NB4 (cell line): ENCODE measurements around the gene CAB39L.

ENCODE experiments used
- DNase-seq: peaks from one replicate; pipeline ENCODE4 v3.0.0; 2010; ENCODE audit warnings: low read depth
- H3K4me3 ChIP-seq: one replicate; pipeline ENCODE4 v1.5.1; 2011; ENCODE audit warnings: mild to moderate bottlenecking, low read depth, low read length, moderate library complexity
- MYC ChIP-seq: IDR thresholded peaks from 2 replicates; pipeline ENCODE4 v1.6.1; 2011; ENCODE audit warnings: low read depth, low read length
- POLR2A ChIP-seq: IDR thresholded peaks from 2 replicates; pipeline ENCODE4 v1.6.1; 2011; ENCODE audit warnings: mild to moderate bottlenecking; ENCODE audit not compliant: insufficient read length; ENCODE audit errors: extremely low read depth
- TF ChIP-seq, protein P1 (sequence below): IDR thresholded peaks from one replicate; pipeline ENCODE4 v1.5.1; 2012; ENCODE audit warnings: low read depth, low read length
- TF ChIP-seq, protein P2 (sequence below): IDR thresholded peaks from 2 replicates; pipeline ENCODE4 v1.6.1; 2011; ENCODE audit warnings: low read depth, low read length

The CAB39L gene

DNA sequence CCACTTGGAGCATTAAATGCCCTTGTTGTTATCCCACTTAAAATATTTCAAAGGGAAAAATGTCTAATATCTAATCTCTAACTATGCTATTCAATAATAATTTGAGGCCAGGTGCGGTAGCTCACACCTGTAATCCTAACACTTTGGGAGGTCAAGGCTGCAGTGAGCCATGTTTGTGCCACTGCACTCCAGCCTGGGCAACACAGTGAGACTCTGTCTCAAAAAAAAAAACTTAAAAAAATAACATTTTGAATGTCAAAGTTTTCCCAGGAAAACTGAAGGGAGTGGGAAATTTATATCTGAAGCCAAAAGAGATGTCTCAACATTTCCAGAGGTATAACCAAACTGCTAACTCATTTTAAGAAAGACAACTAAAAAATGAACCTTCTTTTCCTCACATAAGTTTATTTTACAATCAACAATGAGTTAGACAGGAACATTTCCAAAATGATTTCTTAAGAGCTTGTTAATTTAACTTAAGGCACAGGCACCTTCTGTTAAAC is 47.9 kb downstream of the CAB39L start:
- TF ChIP-seq POLR2A (no peak), MYC (no peak)
- TF ChIP-seq, protein P1, sequence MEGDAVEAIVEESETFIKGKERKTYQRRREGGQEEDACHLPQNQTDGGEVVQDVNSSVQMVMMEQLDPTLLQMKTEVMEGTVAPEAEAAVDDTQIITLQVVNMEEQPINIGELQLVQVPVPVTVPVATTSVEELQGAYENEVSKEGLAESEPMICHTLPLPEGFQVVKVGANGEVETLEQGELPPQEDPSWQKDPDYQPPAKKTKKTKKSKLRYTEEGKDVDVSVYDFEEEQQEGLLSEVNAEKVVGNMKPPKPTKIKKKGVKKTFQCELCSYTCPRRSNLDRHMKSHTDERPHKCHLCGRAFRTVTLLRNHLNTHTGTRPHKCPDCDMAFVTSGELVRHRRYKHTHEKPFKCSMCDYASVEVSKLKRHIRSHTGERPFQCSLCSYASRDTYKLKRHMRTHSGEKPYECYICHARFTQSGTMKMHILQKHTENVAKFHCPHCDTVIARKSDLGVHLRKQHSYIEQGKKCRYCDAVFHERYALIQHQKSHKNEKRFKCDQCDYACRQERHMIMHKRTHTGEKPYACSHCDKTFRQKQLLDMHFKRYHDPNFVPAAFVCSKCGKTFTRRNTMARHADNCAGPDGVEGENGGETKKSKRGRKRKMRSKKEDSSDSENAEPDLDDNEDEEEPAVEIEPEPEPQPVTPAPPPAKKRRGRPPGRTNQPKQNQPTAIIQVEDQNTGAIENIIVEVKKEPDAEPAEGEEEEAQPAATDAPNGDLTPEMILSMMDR: no peak
- TF ChIP-seq, protein P2, sequence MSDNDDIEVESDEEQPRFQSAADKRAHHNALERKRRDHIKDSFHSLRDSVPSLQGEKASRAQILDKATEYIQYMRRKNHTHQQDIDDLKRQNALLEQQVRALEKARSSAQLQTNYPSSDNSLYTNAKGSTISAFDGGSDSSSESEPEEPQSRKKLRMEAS: no peak
- DNase-seq: no peak
- H3K4me3 ChIP-seq: no peak overlapping the region

DNA sequence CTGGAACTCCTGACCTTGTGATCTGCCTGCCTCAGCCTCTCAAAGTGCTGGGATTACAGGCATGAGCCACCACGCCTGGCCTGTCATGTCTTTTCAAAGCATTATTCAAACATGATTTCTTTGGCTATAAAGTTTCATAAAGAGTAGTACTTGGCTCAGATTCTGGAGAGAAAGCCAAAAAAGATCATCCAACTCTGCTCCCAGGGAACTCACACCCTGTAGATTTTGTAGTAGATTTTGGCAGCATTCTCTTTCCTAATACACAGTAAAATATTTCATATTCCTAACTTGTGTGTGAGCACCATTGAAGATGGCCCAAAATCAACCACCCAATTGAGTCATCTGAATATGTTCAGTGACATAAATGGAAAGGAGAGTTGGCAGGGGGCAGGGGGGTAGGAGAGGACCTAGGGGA is 48.4 kb downstream of the CAB39L start:
- H3K4me3 ChIP-seq: no peak overlapping the region
- no peak for DNase-seq
- TF ChIP-seq, protein P2: no peak
- TF ChIP-seq MYC (no peak), POLR2A (no peak)
- TF ChIP-seq, protein P1: no peak

DNA sequence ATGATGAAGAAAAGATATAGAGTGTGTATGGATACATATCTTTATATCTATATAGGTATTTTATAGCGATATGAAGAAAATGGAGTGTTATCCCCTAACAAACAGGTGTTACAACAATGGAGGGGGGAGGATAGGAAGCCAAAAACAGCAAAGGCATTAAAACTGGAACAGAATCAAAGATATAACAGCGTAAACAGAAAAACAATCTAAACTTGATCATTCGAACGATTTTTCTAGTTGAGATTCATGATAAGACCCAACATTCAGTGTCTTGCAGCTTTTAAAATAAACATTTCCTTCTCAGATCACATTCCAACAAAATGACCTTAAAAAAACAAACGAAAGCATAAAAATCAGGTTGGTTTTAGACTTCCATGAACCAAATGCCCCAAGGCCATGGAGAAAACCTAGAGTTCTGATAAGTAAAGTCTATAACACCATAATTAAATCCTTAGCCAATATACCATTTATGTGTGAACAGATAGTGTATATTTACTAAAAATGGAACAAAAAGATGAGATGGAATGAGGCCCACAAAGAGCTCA is 55.7 kb downstream of the CAB39L start:
- no peak overlapping the region for H3K4me3 ChIP-seq
- no peak for DNase-seq

DNA sequence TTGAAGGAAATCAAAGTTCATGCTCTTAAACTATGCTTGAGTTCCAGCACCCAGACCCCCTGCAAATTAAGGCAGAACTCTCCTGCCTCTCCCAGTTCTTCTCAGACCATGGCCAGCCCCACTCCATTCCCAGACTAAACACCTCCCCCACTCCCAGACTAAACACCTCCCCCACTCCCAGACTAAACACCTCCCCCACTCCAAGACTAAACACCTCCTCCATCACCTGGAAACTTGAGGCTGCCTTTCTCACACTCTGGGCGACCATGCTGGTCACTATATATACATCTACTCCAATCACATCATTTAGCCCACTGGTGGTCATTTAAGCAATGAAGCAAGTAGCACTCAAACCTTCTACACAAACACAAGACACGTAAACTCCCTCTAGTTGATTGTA is 57.2 kb downstream of the CAB39L start:
- TF ChIP-seq, protein P1: no peak
- TF ChIP-seq MYC: no peak
- TF ChIP-seq POLR2A: no peak
- TF ChIP-seq, protein P2: no peak
- no peak overlapping the region for H3K4me3 ChIP-seq
- DNase-seq: no peak

More for the DNA sequence above, 55.7 kb downstream of the CAB39L start:
- TF ChIP-seq, protein P2: no peak
- TF ChIP-seq MYC: no peak
- TF ChIP-seq POLR2A: no peak
- TF ChIP-seq, protein P1: no peak

DNA sequence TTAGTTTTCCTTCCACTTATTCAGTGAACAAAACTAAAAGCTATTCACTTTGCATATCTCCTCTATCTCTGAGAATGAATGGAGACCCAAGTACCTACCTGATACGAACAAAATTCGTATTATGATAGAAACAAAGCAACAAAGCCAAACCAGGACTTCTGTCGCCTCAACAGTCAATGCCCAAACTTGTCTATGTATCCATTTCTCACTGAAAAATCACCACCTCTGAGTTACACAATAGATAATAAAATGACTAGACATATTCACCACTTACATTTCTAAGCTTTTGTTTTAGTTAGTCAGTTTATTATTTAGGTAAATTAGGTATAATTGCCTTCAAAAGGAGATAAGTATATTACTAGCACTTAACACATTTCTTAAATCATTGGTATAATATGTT is 67.7 kb downstream of the CAB39L start:
- no peak for DNase-seq

More for the DNA sequence above, 67.7 kb downstream of the CAB39L start:
- TF ChIP-seq, protein P1: no peak
- TF ChIP-seq, protein P2: no peak
- TF ChIP-seq POLR2A (no peak), MYC (no peak)
- H3K4me3 ChIP-seq: no peak overlapping the region
